Stimulated activated naive B cell treated with anti-CD40 and anti-IgM and Interleukin-4, amounts not matched to agents 10 μg/mL and 1 μg/mL and 100 μg/mL, for 72 hours (primary cell): ENCODE measurements around the gene MYPN.

Source experiments
- ATAC-seq, 2 donors: fragments of 150-1000 bp; cut with Tn5 transposase; replicated peaks; 2 replicates each; pipeline ENCODE4 v1.10.0; 2021; ENCODE audit warnings: moderate library complexity in 1 of 2
- DNase-seq: peaks from one replicate; pipeline ENCODE4 v3.0.0; 2021
- H3K27ac Mint-ChIP-seq: one replicate; pipeline ENCODE4 v1.8.0; 2022; ENCODE audit warnings: mild to moderate bottlenecking, mixed read lengths
- H3K27me3 Mint-ChIP-seq, 2 donors: one replicate each; pipeline ENCODE4 v1.8.0; 2022; ENCODE audit warnings: mixed read lengths in 2 of 2
- H3K36me3 Mint-ChIP-seq, 2 donors: one replicate each; pipeline ENCODE4 v1.8.0; 2022; ENCODE audit warnings: mixed read lengths in 2 of 2, mild to moderate bottlenecking in 1 of 2
- H3K4me1 Mint-ChIP-seq, 2 donors: one replicate each; pipeline ENCODE4 v1.8.0; 2022; ENCODE audit warnings: mixed read lengths in 2 of 2, mild to moderate bottlenecking in 1 of 2
- H3K4me3 Mint-ChIP-seq, 2 donors: one replicate each; pipeline ENCODE4 v1.8.0; 2022; ENCODE audit warnings: mild to moderate bottlenecking in 2 of 2, mixed read lengths in 2 of 2, moderate library complexity in 1 of 2
- H3K9me3 Mint-ChIP-seq, 2 donors: one replicate each; pipeline ENCODE4 v1.8.0; 2022; ENCODE audit warnings: mixed read lengths in 2 of 2, mild to moderate bottlenecking in 1 of 2

MYPN gene

DNA sequence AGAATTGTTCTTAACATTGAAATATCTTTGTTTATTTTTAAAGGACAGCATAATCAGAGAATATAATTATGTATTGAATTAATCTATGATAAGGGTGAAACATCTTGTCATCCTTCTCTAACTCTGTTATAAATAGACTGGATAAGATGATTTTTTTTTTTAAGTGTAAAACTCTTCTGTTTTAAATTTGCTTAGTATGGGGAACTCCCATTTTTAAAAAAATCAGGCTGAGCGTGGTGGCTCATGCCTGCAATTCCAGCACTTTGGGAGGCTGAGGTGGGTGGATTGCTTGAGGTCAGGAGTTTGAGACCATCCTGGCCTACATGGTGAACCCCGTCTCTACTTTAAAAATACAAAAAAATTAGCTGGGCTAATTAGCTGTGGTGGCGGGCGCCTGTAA is 24.8 kb upstream of the MYPN start:
- no peak overlapping the region for H3K4me3 Mint-ChIP-seq
- H3K4me1 Mint-ChIP-seq, result no peaks in the 10 kb centered on the region
- H3K9me3 Mint-ChIP-seq, result no peaks in the 10 kb centered on the region
- H3K27me3 Mint-ChIP-seq, result peaks cover 4 to 9% of the 10 kb centered on the region in 2 donors
- ATAC-seq, result no peak
- no peaks in the 10 kb centered on the region for H3K36me3 Mint-ChIP-seq
- no peak overlapping the region for H3K27ac Mint-ChIP-seq
- no peak for DNase-seq

DNA sequence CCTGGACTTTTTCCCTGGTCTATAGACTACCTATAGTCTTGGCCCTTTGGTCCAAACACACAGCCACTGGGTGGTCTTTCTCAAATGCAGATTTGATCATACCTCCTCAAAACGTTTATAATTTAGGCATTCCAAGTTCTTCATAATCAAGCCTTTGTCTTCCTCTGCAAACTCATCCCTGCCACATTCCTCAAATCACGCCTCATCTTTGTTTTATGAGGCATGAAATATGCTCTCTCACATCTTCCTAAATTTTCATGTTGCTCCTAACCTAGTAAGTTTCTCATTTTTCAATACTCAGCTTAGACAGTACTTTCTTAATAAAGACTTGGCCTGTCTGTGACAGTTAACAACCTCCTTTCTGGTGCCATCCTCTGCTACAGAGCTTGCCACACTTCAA is 23.3 kb upstream of the MYPN start:
- Mint-ChIP-seq H3K4me3 (no peak overlapping the region), H3K9me3 (no peaks in the 10 kb centered on the region), H3K4me1 (no peaks in the 10 kb centered on the region), H3K27me3 (peaks cover 4 to 9% of the 10 kb centered on the region in 2 donors), H3K36me3 (no peaks in the 10 kb centered on the region), H3K27ac (no peak overlapping the region)
- DNase-seq (no peak), ATAC-seq (no peak)

GRCh38 chr10:68086910-68087684 is 22.2 kb upstream of the MYPN start:
- no peaks in the 10 kb centered on the region for H3K9me3 Mint-ChIP-seq
- no peak overlapping the region for H3K27ac Mint-ChIP-seq
- H3K4me3 Mint-ChIP-seq, result no peak overlapping the region
- ATAC-seq (no peak), DNase-seq (no peak)
- H3K4me1 Mint-ChIP-seq, result no peaks in the 10 kb centered on the region
- peaks cover 4 to 9% of the 10 kb centered on the region in 2 donors for H3K27me3 Mint-ChIP-seq
- no peaks in the 10 kb centered on the region for H3K36me3 Mint-ChIP-seq

DNA sequence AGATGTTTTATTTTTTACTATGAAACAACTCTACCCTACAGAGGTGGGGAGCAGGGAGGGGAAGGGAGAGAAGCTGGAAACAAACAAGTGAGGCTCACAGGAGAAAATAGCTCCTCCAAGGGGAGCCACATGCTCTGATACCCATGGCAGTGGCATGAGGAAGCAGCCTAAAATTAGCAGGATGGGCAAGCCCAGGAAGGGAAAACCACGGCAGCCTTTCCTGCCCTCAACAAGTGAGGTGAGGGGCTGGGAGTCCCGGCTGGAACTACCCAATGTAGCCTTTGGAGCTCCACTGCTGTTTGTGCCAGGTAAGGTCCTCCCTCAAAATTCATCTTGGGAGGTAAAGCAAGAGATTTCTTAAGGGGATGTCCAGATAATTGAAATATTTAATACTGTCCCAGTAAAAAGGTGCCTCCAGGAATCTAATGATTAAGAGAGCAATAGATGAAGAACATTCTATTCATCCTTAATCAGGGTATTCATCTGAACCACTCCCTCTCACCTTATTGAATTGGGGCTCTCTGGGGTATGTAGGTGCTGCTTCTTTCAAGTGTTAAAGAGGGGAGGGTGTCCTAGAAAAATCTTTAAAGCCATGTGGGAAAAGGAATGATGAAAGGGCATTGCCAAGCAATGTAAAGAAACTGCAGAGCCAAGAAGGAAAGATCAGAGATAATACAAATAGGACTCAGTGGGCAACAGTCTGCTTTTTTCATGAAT is 21.4 kb upstream of the MYPN start:
- DNase-seq (no peak), ATAC-seq (no peak)
- Mint-ChIP-seq H3K4me1 (no peaks in the 10 kb centered on the region), H3K4me3 (no peak overlapping the region), H3K9me3 (no peaks in the 10 kb centered on the region), H3K27ac (no peak overlapping the region), H3K27me3 (peaks cover 4 to 9% of the 10 kb centered on the region in 2 donors), H3K36me3 (no peaks in the 10 kb centered on the region)

DNA sequence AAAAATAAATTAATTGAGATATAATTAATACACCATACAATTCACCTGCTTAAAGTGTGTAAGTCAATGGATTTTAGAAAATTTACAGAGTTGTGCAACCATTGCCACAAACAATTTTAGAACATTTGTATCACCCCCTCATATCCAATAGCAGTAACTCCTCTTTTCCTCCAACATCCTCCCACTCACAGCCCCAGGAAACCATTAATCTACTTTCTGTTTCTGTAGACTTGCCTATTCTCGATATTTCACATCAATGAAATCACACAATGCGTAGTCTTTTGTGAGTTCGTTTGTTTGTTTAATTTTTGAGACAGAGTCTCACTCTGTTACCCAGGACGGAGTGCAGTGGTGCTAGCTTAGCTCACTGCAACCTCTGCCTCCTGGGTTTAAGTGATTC is 20.5 kb upstream of the MYPN start:
- H3K4me3 Mint-ChIP-seq, result no peak overlapping the region
- DNase-seq (no peak), ATAC-seq (no peak)
- peaks cover 4 to 9% of the 10 kb centered on the region in 2 donors for H3K27me3 Mint-ChIP-seq
- no peaks in the 10 kb centered on the region for H3K9me3 Mint-ChIP-seq
- H3K27ac Mint-ChIP-seq, result no peak overlapping the region
- no peaks in the 10 kb centered on the region for H3K36me3 Mint-ChIP-seq
- H3K4me1 Mint-ChIP-seq, result no peaks in the 10 kb centered on the region

DNA sequence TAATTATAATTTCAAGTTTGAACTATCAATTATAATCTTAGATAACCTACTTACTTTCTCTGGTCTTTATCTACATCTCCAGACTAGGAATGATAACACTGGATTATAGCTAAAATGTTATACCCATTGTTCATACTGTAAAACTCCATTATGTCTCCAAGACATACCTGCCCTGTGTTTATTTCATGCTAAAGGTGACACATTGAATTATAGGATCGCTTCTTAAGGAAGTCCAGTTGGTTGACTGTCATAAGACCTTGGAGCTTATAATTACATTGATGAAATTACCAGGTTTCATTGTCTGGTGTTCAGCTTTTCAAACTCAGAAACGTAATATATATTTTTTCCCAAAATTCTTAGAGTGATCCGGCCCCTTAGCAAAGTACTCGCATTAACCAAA is 18.7 kb upstream of the MYPN start:
- Mint-ChIP-seq H3K9me3 (no peaks in the 10 kb centered on the region), H3K27ac (no peak overlapping the region), H3K4me3 (no peak overlapping the region), H3K4me1 (no peaks in the 10 kb centered on the region), H3K27me3 (peaks cover 4 to 9% of the 10 kb centered on the region in 2 donors), H3K36me3 (no peaks in the 10 kb centered on the region)
- no peak for ATAC-seq
- no peak for DNase-seq

DNA sequence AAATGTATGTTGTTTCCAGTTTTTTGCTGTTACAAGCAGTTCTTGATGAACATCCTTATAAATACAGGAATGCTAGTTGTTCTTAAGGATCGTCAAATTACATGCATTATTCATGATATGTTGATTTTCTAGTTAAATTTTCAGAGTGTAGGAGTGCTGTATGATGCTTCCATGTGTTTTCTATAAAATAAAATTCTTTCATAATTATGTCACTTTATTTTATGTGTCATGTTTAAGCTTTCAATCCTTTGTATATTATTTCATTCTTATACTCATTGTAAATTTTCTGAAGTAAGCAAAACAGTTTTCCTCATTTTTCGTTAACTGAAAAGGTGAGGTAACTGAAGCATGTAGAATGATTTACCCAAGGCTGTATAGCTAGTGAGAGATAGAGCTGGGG is 16.8 kb upstream of the MYPN start:
- ATAC-seq, result no peak
- no peaks in the 10 kb centered on the region for H3K9me3 Mint-ChIP-seq
- H3K36me3 Mint-ChIP-seq, result no peaks in the 10 kb centered on the region
- H3K4me1 Mint-ChIP-seq, result no peaks in the 10 kb centered on the region
- peaks cover 4 to 6% of the 10 kb centered on the region in 2 donors for H3K27me3 Mint-ChIP-seq
- H3K4me3 Mint-ChIP-seq, result no peak overlapping the region
- no peak for DNase-seq
- H3K27ac Mint-ChIP-seq, result no peak overlapping the region

DNA sequence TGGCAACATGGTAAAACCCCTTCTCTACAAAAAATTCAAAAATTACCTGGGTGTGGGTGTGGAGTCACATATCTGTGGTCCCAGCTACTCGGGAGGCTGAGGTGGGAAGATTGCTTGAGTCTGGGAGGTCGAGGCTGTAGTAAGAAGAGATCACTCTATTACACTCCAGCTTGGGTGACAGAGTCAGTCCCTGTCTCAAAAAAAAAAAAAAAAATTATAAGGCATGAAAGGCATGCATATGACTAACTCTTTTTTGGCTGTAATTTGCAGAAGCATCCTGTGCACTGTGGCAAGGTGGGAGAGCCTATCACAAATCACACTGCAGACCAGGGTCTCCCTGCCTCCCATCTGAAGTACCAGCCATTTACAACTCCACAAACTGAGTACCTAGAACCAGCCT is 14.1 kb upstream of the MYPN start:
- no peak for ATAC-seq

DNA sequence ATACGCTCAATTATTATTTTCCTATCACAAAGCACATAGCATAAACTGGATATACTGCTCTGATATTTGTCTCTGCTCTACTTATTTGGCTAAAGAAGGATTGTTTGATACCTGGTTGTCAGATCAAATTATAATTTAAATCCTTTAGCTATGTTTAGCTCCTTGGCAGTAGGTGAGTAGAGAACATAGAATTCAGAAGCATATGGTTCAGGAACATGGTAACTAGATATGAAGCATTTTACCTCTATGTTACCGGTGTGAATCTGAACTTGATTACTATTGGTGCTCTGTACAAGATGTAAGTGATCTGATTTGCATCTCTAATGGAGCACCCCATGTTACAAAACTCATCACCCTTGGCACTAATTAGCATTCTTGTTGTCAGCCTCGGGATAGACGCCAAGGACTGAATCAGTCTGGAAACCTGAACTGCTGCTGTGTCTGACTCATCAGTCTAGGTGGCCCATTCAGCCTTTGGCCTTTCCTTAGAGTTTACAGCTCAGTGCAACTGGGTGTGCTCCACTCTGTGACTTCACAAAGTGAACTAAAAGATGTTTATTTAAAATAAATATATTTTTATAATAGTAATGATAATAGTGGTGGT is 12.3 kb upstream of the MYPN start:
- Mint-ChIP-seq H3K9me3 (no peaks in the 10 kb centered on the region), H3K4me3 (no peak overlapping the region), H3K27me3 (no peaks in the 10 kb centered on the region), H3K4me1 (no peaks in the 10 kb centered on the region), H3K36me3 (no peaks in the 10 kb centered on the region), H3K27ac (no peak overlapping the region)
- DNase-seq (no peak), ATAC-seq (no peak)

More for the DNA sequence above, 14.1 kb upstream of the MYPN start:
- Mint-ChIP-seq H3K27ac (no peak overlapping the region), H3K9me3 (no peaks in the 10 kb centered on the region), H3K4me1 (no peaks in the 10 kb centered on the region), H3K27me3 (no peaks in the 10 kb centered on the region), H3K36me3 (no peaks in the 10 kb centered on the region), H3K4me3 (no peak overlapping the region)
- no peak for DNase-seq

- H3K27me3 Mint-ChIP-seq, result no peaks in the 10 kb centered on the region
- no peak overlapping the region for H3K27ac Mint-ChIP-seq
- no peaks in the 10 kb centered on the region for H3K9me3 Mint-ChIP-seq
- DNase-seq (no peak), ATAC-seq (no peak)
- H3K36me3 Mint-ChIP-seq, result no peaks in the 10 kb centered on the region
- no peak overlapping the region for H3K4me3 Mint-ChIP-seq
- H3K4me1 Mint-ChIP-seq, result no peaks in the 10 kb centered on the region
These were observed 9.6 kb upstream of the MYPN start for GRCh38 chr10:68099736-68100135.

DNA sequence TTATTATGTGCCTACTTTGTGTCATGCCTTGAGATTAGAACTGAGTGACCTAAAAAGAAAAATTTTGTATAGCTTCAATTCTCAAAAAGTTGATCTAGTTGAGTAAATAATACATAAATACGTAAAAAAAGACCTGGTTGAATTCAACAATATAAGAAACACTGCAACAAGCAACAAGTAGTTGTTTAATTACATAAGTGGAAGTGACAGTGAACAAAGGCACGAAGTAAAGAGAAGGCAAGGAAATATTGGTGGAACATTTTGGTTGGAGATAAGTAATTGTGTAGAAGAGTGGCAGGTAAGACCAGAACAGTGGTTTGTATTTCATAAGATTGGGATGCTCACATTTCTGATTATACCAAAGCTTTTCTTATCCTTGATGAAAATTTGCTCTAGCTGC is 8.2 kb upstream of the MYPN start:
- Mint-ChIP-seq H3K27ac (no peak overlapping the region), H3K27me3 (no peaks in the 10 kb centered on the region), H3K4me3 (no peak overlapping the region), H3K9me3 (no peaks in the 10 kb centered on the region), H3K4me1 (no peaks in the 10 kb centered on the region), H3K36me3 (no peaks in the 10 kb centered on the region)
- DNase-seq, result no peak
- ATAC-seq, result no peak

GRCh38 chr10:68103261-68103878 is 5.9 kb upstream of the MYPN start:
- no peaks in the 10 kb centered on the region for H3K4me1 Mint-ChIP-seq
- no peak overlapping the region for H3K4me3 Mint-ChIP-seq
- no peaks in the 10 kb centered on the region for H3K27me3 Mint-ChIP-seq
- no peak overlapping the region for H3K27ac Mint-ChIP-seq
- no peaks in the 10 kb centered on the region for H3K36me3 Mint-ChIP-seq
- DNase-seq (no peak), ATAC-seq (no peak)
- no peaks in the 10 kb centered on the region for H3K9me3 Mint-ChIP-seq

GRCh38 chr10:68103901-68104300 is 5.4 kb upstream of the MYPN start:
- ATAC-seq (no peak), DNase-seq (no peak)
- Mint-ChIP-seq H3K4me3 (no peak overlapping the region), H3K27ac (no peak overlapping the region), H3K36me3 (no peaks in the 10 kb centered on the region), H3K9me3 (no peaks in the 10 kb centered on the region), H3K27me3 (no peaks in the 10 kb centered on the region), H3K4me1 (no peaks in the 10 kb centered on the region)

DNA sequence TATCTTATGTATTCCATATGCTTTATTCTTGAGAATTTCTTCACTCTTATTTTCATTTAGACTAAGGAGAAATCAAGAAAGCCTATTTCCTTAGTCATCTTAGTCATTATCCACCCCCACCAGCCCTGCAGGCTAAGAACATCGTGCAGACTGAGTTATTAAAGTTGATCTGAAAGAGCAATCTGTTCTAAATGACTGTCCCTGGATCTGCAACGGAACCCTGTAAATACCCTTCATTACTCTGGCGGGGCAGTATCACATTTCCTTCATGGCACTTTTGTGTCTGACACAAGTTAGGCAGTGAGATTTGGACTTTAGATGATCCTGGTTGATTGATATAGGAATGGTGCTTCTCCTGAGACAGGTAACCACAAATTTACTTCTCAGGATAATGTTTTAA is 3.5 kb upstream of the MYPN start:
- H3K27me3 Mint-ChIP-seq, result peaks cover 0 to 5% of the 10 kb centered on the region in 2 donors
- H3K9me3 Mint-ChIP-seq, result no peaks in the 10 kb centered on the region
- no peak overlapping the region for H3K4me3 Mint-ChIP-seq
- H3K4me1 Mint-ChIP-seq, result no peaks in the 10 kb centered on the region
- no peaks in the 10 kb centered on the region for H3K36me3 Mint-ChIP-seq
- ATAC-seq (no peak), DNase-seq (no peak)
- no peak overlapping the region for H3K27ac Mint-ChIP-seq

GRCh38 chr10:68106656-68107055 is 2.6 kb upstream of the MYPN start:
- no peak for DNase-seq
- Mint-ChIP-seq H3K27me3 (peaks cover 0 to 5% of the 10 kb centered on the region in 2 donors), H3K4me1 (peaks cover 1 to 2% of the 10 kb centered on the region in 2 donors), H3K9me3 (no peaks in the 10 kb centered on the region), H3K36me3 (no peaks in the 10 kb centered on the region), H3K27ac (no peak overlapping the region), H3K4me3 (no peak overlapping the region)
- no peak for ATAC-seq
